Neural crest cell (in vitro differentiated cells): Measurements from ENCODE around the gene ADGRB2. TPM values are rescaled to one million over a fixed set of nuclear protein-coding genes. Genes with fewer than 3 reads are reported as not detected.
A peak's percentile ranks its signal among the peaks of the same experiment; 100 is the strongest.

ENCODE experiments used
- DNase-seq: peaks from one replicate; pipeline ENCODE4 v3.0.0; 2021; ENCODE audit warnings: low read depth, mixed read lengths, low spot score
- H3K27ac Mint-ChIP-seq: one replicate; pipeline ENCODE4 v1.8.0; 2021; ENCODE audit warnings: mild to moderate bottlenecking, mixed read lengths; ENCODE audit not compliant: unreplicated experiment
- H3K27me3 Mint-ChIP-seq: 2 replicates; pipeline ENCODE4 v1.8.0; 2021; ENCODE audit warnings: low read depth, mild to moderate bottlenecking, mixed read lengths
- H3K36me3 Mint-ChIP-seq: 2 replicates; pipeline ENCODE4 v1.8.0; 2021; ENCODE audit warnings: low read depth, mild to moderate bottlenecking, mixed read lengths
- H3K4me1 Mint-ChIP-seq: 2 replicates; pipeline ENCODE4 v1.8.0; 2021; ENCODE audit warnings: mixed read lengths
- H3K4me3 Mint-ChIP-seq: one replicate; pipeline ENCODE4 v1.8.0; 2021; ENCODE audit warnings: mild to moderate bottlenecking, mixed read lengths
- H3K9me3 Mint-ChIP-seq: 2 replicates; pipeline ENCODE4 v1.8.0; 2021; ENCODE audit warnings: mixed read lengths
- CTCF ChIP-seq: fragments of 200-600 bp; sonication (generic); conservative IDR thresholded peaks from 2 replicates; pipeline ENCODE4 v1.5.0; 2021; ENCODE audit warnings: antibody characterized with exemption, mild to moderate bottlenecking
- total RNA-seq: library from RNA; stranded (reverse); gene quantifications from 2 replicates; pipeline ENCODE4 v1.2.1, GENCODE V29; 2021

The ADGRB2 gene
- total RNA-seq, 1 donor from 2014 or later: 18.8 TPM

- Mint-ChIP-seq H3K4me3 (no peak overlapping the region), H3K4me1 (peaks cover 4% of the 10 kb centered on the region), H3K27ac (no peak overlapping the region), H3K27me3 (no peaks in the 10 kb centered on the region), H3K36me3 (no peaks in the 10 kb centered on the region), H3K9me3 (no peaks in the 10 kb centered on the region)
- no peak for TF ChIP-seq CTCF
- DNase-seq: no peak
These were observed 75.8 kb downstream of the ADGRB2 start for GRCh38 chr1:31688233-31688918.

- Mint-ChIP-seq H3K4me1 (peaks cover 4% of the 10 kb centered on the region), H3K9me3 (no peaks in the 10 kb centered on the region), H3K4me3 (no peak overlapping the region), H3K27ac (no peak overlapping the region), H3K27me3 (no peaks in the 10 kb centered on the region), H3K36me3 (no peaks in the 10 kb centered on the region)
- DNase-seq: no peak
- no peak for TF ChIP-seq CTCF
These were observed 76.5 kb downstream of the ADGRB2 start for GRCh38 chr1:31687601-31688000.

- Mint-ChIP-seq H3K27ac (no peak overlapping the region), H3K36me3 (no peaks in the 10 kb centered on the region), H3K4me1 (peaks cover 4% of the 10 kb centered on the region), H3K4me3 (no peak overlapping the region), H3K27me3 (no peaks in the 10 kb centered on the region), H3K9me3 (no peaks in the 10 kb centered on the region)
- DNase-seq: no peak
- no peak for TF ChIP-seq CTCF
These were observed 78.3 kb downstream of the ADGRB2 start for GRCh38 chr1:31685795-31686194.

- peak; percentile 47 for TF ChIP-seq CTCF
- Mint-ChIP-seq H3K27ac (no peak overlapping the region), H3K4me3 (no peak overlapping the region), H3K9me3 (no peaks in the 10 kb centered on the region), H3K27me3 (no peaks in the 10 kb centered on the region), H3K4me1 (no peaks in the 10 kb centered on the region), H3K36me3 (no peaks in the 10 kb centered on the region)
- no peak for DNase-seq
These were observed 80.1 kb downstream of the ADGRB2 start for GRCh38 chr1:31683997-31684396.

GRCh38 chr1:31681415-31681814 is 82.7 kb downstream of the ADGRB2 start:
- no peaks in the 10 kb centered on the region for H3K27me3 Mint-ChIP-seq
- H3K36me3 Mint-ChIP-seq: no peaks in the 10 kb centered on the region
- TF ChIP-seq CTCF: no peak
- H3K4me1 Mint-ChIP-seq: no peaks in the 10 kb centered on the region
- DNase-seq: no peak
- H3K27ac Mint-ChIP-seq: no peak overlapping the region
- no peaks in the 10 kb centered on the region for H3K9me3 Mint-ChIP-seq
- H3K4me3 Mint-ChIP-seq: no peak overlapping the region
